ENCODE data around the gene BRIP1. TPM values are rescaled to one million over a fixed set of nuclear protein-coding genes. Genes with fewer than 3 reads are reported as not detected.
"Not testable (repeated sequence)": the region's sequence is repeated elsewhere in the genome, so short reads cannot be mapped to it uniquely, and the experiment has no call there.

BRIP1 gene
- polyA plus RNA-seq, 2 donors, result 1.4 to 1.7 TPM

- Histone ChIP-seq H3K9me3 (ENCODE audit: control insufficient read depth in 2 of 2, insufficient read depth in 1 of 2, low read depth in 1 of 2, low read length in 1 of 2) (no peaks in the 10 kb centered on the region), H3K4me1 (ENCODE audit: control insufficient read depth in 2 of 2, insufficient read depth in 2 of 2, low read length in 1 of 2) (no peaks in the 10 kb centered on the region), H3K27me3 (ENCODE audit: control insufficient read depth in 1 of 2, insufficient read depth in 2 of 2, low read length in 2 of 2) (no peaks in the 10 kb centered on the region), H3K27ac (ENCODE audit: low read depth in 2 of 2, low read length in 1 of 2) (no peak overlapping the region), H3K36me3 (ENCODE audit: control insufficient read depth in 2 of 2, insufficient read depth in 2 of 2, low read length in 1 of 2) (no peaks in the 10 kb centered on the region), H3K4me3 (ENCODE audit: low read depth in 1 of 2, low read length in 2 of 2) (no peak overlapping the region)
- 97 to 98% methylated on average over 1 of the region's 1 CpG for WGBS, 2 donors
Observed at GRCh38 chr17:61783120-61783519, 80.2 kb downstream of the BRIP1 start.

- no peaks in the 10 kb centered on the region for H3K27me3 ChIP-seq (ENCODE audit: control insufficient read depth in 1 of 2, insufficient read depth in 2 of 2, low read length in 2 of 2)
- H3K4me3 ChIP-seq (ENCODE audit: low read depth in 1 of 2, low read length in 2 of 2), result no peak overlapping the region
- WGBS, 2 donors, result 93 to 98% methylated on average over 1 of the region's 1 CpG
- H3K36me3 ChIP-seq (ENCODE audit: control insufficient read depth in 2 of 2, insufficient read depth in 2 of 2, low read length in 1 of 2), result no peaks in the 10 kb centered on the region
- no peak overlapping the region for H3K27ac ChIP-seq (ENCODE audit: low read depth in 2 of 2, low read length in 1 of 2)
- H3K4me1 ChIP-seq (ENCODE audit: control insufficient read depth in 2 of 2, insufficient read depth in 2 of 2, low read length in 1 of 2), result no peaks in the 10 kb centered on the region
- H3K9me3 ChIP-seq (ENCODE audit: control insufficient read depth in 2 of 2, insufficient read depth in 1 of 2, low read depth in 1 of 2, low read length in 1 of 2), result no peaks in the 10 kb centered on the region
Observed at GRCh38 chr17:61782683-61783082, 80.6 kb downstream of the BRIP1 start.

- Histone ChIP-seq H3K27ac (ENCODE audit: low read depth in 2 of 2, low read length in 1 of 2) (no peak overlapping the region), H3K9me3 (ENCODE audit: control insufficient read depth in 2 of 2, insufficient read depth in 1 of 2, low read depth in 1 of 2, low read length in 1 of 2) (no peaks in the 10 kb centered on the region), H3K27me3 (ENCODE audit: control insufficient read depth in 1 of 2, insufficient read depth in 2 of 2, low read length in 2 of 2) (no peaks in the 10 kb centered on the region), H3K4me1 (ENCODE audit: control insufficient read depth in 2 of 2, insufficient read depth in 2 of 2, low read length in 1 of 2) (no peaks in the 10 kb centered on the region), H3K36me3 (ENCODE audit: control insufficient read depth in 2 of 2, insufficient read depth in 2 of 2, low read length in 1 of 2) (no peaks in the 10 kb centered on the region), H3K4me3 (ENCODE audit: low read depth in 1 of 2, low read length in 2 of 2) (no peak overlapping the region)
- 95 to 96% methylated on average over 2 of the region's 2 CpGs for WGBS, 2 donors
Observed at GRCh38 chr17:61775364-61775763, 88.0 kb downstream of the BRIP1 start.

- H3K27ac ChIP-seq (ENCODE audit: low read depth in 2 of 2, low read length in 1 of 2), result no peak overlapping the region
- no peak overlapping the region for H3K4me3 ChIP-seq (ENCODE audit: low read depth in 1 of 2, low read length in 2 of 2)
- no peaks in the 10 kb centered on the region for H3K9me3 ChIP-seq (ENCODE audit: control insufficient read depth in 2 of 2, insufficient read depth in 1 of 2, low read depth in 1 of 2, low read length in 1 of 2)
- no peaks in the 10 kb centered on the region for H3K36me3 ChIP-seq (ENCODE audit: control insufficient read depth in 2 of 2, insufficient read depth in 2 of 2, low read length in 1 of 2)
- H3K27me3 ChIP-seq (ENCODE audit: control insufficient read depth in 1 of 2, insufficient read depth in 2 of 2, low read length in 2 of 2), result no peaks in the 10 kb centered on the region
- 94 to 95% methylated on average over 2 of the region's 2 CpGs for WGBS, 2 donors
- no peaks in the 10 kb centered on the region for H3K4me1 ChIP-seq (ENCODE audit: control insufficient read depth in 2 of 2, insufficient read depth in 2 of 2, low read length in 1 of 2)
Observed at GRCh38 chr17:61774724-61775123, 88.6 kb downstream of the BRIP1 start.

GRCh38 chr17:61774087-61774486 lies 89.2 kb downstream of the BRIP1 start:
- WGBS, 2 donors, result 89 to 99% methylated on average over 3 of the region's 3 CpGs
- H3K27me3 ChIP-seq (ENCODE audit: control insufficient read depth in 1 of 2, insufficient read depth in 2 of 2, low read length in 2 of 2); H3K4me1 ChIP-seq (ENCODE audit: control insufficient read depth in 2 of 2, insufficient read depth in 2 of 2, low read length in 1 of 2); H3K4me3 ChIP-seq (ENCODE audit: low read depth in 1 of 2, low read length in 2 of 2); H3K27ac ChIP-seq (ENCODE audit: low read depth in 2 of 2, low read length in 1 of 2); H3K36me3 ChIP-seq (ENCODE audit: control insufficient read depth in 2 of 2, insufficient read depth in 2 of 2, low read length in 1 of 2); H3K9me3 ChIP-seq (ENCODE audit: control insufficient read depth in 2 of 2, insufficient read depth in 1 of 2, low read depth in 1 of 2, low read length in 1 of 2): not testable (repeated sequence)

- no peaks in the 10 kb centered on the region for H3K9me3 ChIP-seq (ENCODE audit: control insufficient read depth in 2 of 2, insufficient read depth in 1 of 2, low read depth in 1 of 2, low read length in 1 of 2)
- H3K4me1 ChIP-seq (ENCODE audit: control insufficient read depth in 2 of 2, insufficient read depth in 2 of 2, low read length in 1 of 2), result no peaks in the 10 kb centered on the region
- H3K36me3 ChIP-seq (ENCODE audit: control insufficient read depth in 2 of 2, insufficient read depth in 2 of 2, low read length in 1 of 2), result no peaks in the 10 kb centered on the region
- no peak overlapping the region for H3K4me3 ChIP-seq (ENCODE audit: low read depth in 1 of 2, low read length in 2 of 2)
- H3K27ac ChIP-seq (ENCODE audit: low read depth in 2 of 2, low read length in 1 of 2), result no peak overlapping the region
- WGBS, 2 donors, result 97% methylated on average over 2 of the region's 2 CpGs
- no peaks in the 10 kb centered on the region for H3K27me3 ChIP-seq (ENCODE audit: control insufficient read depth in 1 of 2, insufficient read depth in 2 of 2, low read length in 2 of 2)
Observed at GRCh38 chr17:61770752-61771533, 92.4 kb downstream of the BRIP1 start.

GRCh38 chr17:61770043-61770442 lies 93.3 kb downstream of the BRIP1 start:
- Histone ChIP-seq H3K36me3 (ENCODE audit: control insufficient read depth in 2 of 2, insufficient read depth in 2 of 2, low read length in 1 of 2) (no peaks in the 10 kb centered on the region), H3K4me3 (ENCODE audit: low read depth in 1 of 2, low read length in 2 of 2) (no peak overlapping the region), H3K4me1 (ENCODE audit: control insufficient read depth in 2 of 2, insufficient read depth in 2 of 2, low read length in 1 of 2) (no peaks in the 10 kb centered on the region), H3K27ac (ENCODE audit: low read depth in 2 of 2, low read length in 1 of 2) (no peak overlapping the region), H3K27me3 (ENCODE audit: control insufficient read depth in 1 of 2, insufficient read depth in 2 of 2, low read length in 2 of 2) (no peaks in the 10 kb centered on the region), H3K9me3 (ENCODE audit: control insufficient read depth in 2 of 2, insufficient read depth in 1 of 2, low read depth in 1 of 2, low read length in 1 of 2) (no peaks in the 10 kb centered on the region)

- H3K4me1 ChIP-seq (ENCODE audit: control insufficient read depth in 2 of 2, insufficient read depth in 2 of 2, low read length in 1 of 2), result no peaks in the 10 kb centered on the region
- H3K9me3 ChIP-seq (ENCODE audit: control insufficient read depth in 2 of 2, insufficient read depth in 1 of 2, low read depth in 1 of 2, low read length in 1 of 2), result no peaks in the 10 kb centered on the region
- 89 to 90% methylated on average over 3 of the region's 3 CpGs for WGBS, 2 donors
Observed at GRCh38 chr17:61768405-61768804, 94.9 kb downstream of the BRIP1 start.

GRCh38 chr17:61766520-61766919 lies 96.8 kb downstream of the BRIP1 start:
- H3K4me3 ChIP-seq (ENCODE audit: low read depth in 1 of 2, low read length in 2 of 2), result no peak overlapping the region
- no peak overlapping the region for H3K27ac ChIP-seq (ENCODE audit: low read depth in 2 of 2, low read length in 1 of 2)
- no peaks in the 10 kb centered on the region for H3K27me3 ChIP-seq (ENCODE audit: control insufficient read depth in 1 of 2, insufficient read depth in 2 of 2, low read length in 2 of 2)
- H3K9me3 ChIP-seq (ENCODE audit: control insufficient read depth in 2 of 2, insufficient read depth in 1 of 2, low read depth in 1 of 2, low read length in 1 of 2), result no peaks in the 10 kb centered on the region
- whole genome bisulfite sequencing, 2 donors, result 44 to 63% methylated on average over 2 of the region's 2 CpGs
- H3K4me1 ChIP-seq (ENCODE audit: control insufficient read depth in 2 of 2, insufficient read depth in 2 of 2, low read length in 1 of 2), result no peaks in the 10 kb centered on the region
- H3K36me3 ChIP-seq (ENCODE audit: control insufficient read depth in 2 of 2, insufficient read depth in 2 of 2, low read length in 1 of 2), result no peaks in the 10 kb centered on the region

More at GRCh38 chr17:61768405-61768804, 94.9 kb downstream of the BRIP1 start:
- H3K36me3 ChIP-seq (ENCODE audit: control insufficient read depth in 2 of 2, insufficient read depth in 2 of 2, low read length in 1 of 2), result no peaks in the 10 kb centered on the region
- no peaks in the 10 kb centered on the region for H3K27me3 ChIP-seq (ENCODE audit: control insufficient read depth in 1 of 2, insufficient read depth in 2 of 2, low read length in 2 of 2)
- H3K4me3 ChIP-seq (ENCODE audit: low read depth in 1 of 2, low read length in 2 of 2), result no peak overlapping the region
- H3K27ac ChIP-seq (ENCODE audit: low read depth in 2 of 2, low read length in 1 of 2), result no peak overlapping the region

- H3K9me3 ChIP-seq (ENCODE audit: control insufficient read depth in 2 of 2, insufficient read depth in 1 of 2, low read depth in 1 of 2, low read length in 1 of 2), result no peaks in the 10 kb centered on the region
- WGBS, 2 donors, result 96 to 98% methylated on average over 1 of the region's 1 CpG
- H3K4me3 ChIP-seq (ENCODE audit: low read depth in 1 of 2, low read length in 2 of 2), result no peak overlapping the region
- no peaks in the 10 kb centered on the region for H3K36me3 ChIP-seq (ENCODE audit: control insufficient read depth in 2 of 2, insufficient read depth in 2 of 2, low read length in 1 of 2)
- no peaks in the 10 kb centered on the region for H3K27me3 ChIP-seq (ENCODE audit: control insufficient read depth in 1 of 2, insufficient read depth in 2 of 2, low read length in 2 of 2)
- H3K4me1 ChIP-seq (ENCODE audit: control insufficient read depth in 2 of 2, insufficient read depth in 2 of 2, low read length in 1 of 2), result no peaks in the 10 kb centered on the region
- no peak overlapping the region for H3K27ac ChIP-seq (ENCODE audit: low read depth in 2 of 2, low read length in 1 of 2)
Observed at GRCh38 chr17:61764846-61765245, 98.5 kb downstream of the BRIP1 start.
